GM21825 (cell line): ENCODE measurements around the gene TBC1D2B.
A peak's percentile ranks its signal among the peaks of the same experiment; 100 is the strongest.

Source experiments
- ATAC-seq: cut with Tn5 transposase; IDR thresholded peaks from one replicate; pipeline ENCODE4 v1.9.1; 2021; ENCODE audit warnings: mild to moderate bottlenecking, moderate library complexity; ENCODE audit not compliant: unreplicated experiment

Gene TBC1D2B

DNA sequence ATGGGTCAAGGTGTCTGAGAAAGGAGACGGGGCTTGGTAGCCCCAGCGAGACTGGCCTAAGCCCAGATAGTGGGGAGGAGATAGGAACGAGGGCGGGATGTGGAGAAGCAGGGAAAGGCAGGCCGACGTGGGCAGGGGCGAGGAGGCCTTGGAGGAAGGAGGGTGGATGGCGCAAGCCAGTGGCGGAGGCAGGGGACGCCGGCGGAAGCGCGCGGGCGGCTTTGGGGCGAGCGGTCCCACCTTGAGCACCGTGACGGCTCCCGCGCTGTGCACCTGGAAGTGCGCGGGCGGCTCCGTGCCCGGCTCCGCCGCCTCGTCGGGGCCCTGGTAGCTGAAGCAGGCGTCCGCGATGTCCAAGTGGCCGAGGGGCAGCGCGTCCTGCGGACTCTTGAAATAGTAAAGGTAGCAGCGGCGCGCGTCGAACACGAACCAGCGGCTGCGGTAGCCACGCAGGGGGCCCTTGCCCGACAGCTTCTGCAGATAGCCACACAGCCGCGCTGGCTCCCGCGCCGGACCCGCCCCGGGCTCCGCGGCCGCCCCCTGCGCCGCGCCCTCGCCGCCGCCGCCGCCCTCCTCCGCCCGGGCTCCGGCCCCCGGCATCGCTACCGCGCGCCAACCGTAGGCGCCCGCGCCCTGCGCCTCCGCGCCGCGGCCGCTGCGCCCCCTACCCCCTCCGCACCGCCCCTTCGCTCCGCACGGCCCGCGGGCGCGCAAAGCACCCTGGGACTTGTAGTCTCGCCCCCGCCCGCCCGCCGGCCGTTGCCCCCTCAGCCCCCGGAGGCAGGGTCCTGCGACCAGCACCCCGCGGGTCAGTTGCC, at the start of gene TBC1D2B:
Gene TBC1D2B (minus strand): TSS at position 659 of the 818 bp plus-strand sequence. CDS start 59 bp downstream, at position 600.
- peak; percentile 55 for ATAC-seq

DNA sequence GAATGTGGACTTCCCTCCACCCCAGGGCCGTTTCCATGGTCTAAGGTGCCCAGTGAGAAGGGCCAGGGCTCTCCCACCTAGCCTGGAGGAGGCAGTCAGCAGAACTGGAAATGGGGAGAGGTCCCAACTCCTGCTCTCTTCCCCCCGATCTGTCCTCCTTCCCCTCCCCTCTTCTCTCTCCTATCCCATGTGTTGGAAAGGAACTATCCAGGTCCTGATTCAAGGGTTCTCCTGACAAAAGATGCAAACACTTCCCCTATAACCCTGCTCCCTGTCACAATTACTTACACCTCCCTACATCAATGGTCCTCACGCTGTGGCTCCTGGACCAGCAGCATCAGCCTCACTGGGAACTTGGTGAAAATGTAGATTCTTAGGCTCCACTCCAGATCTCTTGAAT, 47.8 kb upstream of the TBC1D2B start:
- no peak for ATAC-seq

DNA sequence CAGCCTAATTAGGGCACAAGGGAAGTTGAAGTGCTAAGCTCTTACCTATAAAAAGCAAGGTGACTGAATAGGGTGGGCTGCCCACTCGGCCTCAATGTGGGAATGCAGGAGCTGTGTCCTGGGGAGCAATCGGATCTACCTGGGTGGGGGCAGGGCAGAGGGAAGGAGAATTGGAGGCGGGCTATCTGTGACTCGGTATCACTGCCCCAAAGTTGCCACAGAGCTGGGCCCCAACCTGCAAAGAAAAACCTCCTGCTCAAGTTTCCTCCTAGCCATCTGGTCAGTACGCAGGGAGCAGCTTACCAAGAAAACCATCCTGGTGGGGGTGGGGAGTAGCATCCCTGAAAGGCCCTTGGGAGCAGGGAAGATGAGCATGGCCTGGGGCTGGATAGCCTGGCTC, 43.0 kb upstream of the TBC1D2B start:
- ATAC-seq = no peak

DNA sequence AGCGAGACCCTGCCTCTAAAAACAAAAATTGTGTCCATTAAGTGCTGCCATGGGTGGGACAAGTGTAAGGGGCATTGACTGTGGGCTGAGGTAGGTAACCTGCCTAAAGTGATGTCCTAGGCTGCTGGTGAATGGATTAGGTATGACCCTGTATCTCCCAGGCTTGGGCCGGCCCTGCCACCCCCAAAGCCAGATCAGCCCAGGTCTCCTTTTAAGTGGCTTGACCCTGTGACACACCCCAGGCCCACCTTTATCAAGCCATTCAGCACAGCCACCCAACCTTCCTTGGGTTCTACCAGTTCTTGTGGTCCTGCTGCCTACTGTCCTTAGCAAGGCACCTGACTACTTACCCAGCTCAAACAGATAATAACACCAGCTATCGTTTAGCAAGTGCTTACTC, 35.0 kb upstream of the TBC1D2B start:
- ATAC-seq = no peak

DNA sequence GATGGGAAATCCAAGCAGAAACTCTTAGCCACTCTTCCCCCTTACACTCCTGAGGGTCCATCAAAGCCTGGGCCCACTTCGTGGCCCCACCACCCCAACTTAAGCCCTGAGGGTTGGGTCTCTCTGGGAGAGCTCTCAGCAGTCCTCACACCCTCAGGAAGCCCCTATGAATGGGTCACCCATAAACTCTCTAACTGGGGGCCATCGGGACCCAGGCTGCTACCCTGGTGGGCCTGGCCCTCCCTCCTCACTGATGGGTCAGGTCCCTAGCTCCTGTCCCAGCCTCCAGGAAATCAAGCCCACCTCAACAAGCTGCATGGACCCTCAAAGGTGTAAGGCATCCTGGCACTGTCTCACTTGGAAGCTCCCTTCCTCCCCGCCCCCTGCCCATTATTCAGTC, 34.3 kb upstream of the TBC1D2B start:
- no peak for ATAC-seq

DNA sequence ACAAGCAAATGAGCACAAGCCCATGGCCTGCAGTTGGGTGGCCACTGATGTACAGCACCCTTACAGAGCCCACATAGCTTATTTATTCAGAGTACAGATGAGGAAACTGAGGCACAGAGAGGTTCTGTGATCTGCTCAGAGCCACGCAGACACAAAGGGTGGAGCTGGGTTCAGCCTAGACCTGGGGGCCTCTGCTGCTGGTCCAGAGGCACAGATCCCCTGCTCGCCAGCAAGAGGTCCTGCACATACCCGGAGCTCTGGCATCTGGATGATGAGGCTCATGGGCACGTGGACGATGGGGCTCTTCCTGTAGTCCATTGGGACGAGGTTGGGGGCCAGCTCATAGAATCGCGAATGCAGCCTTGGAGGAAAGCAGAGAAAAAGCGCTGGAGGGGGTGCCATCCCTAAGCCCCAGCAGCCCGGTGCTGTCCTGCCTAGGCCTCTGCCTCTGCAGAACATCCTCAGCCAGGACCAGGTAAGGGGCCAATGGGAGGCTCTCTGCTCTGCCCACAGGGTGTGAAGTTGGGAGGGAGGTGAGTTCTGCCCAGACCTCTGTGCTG, 33.5 kb upstream of the TBC1D2B start:
- ATAC-seq = no peak

DNA sequence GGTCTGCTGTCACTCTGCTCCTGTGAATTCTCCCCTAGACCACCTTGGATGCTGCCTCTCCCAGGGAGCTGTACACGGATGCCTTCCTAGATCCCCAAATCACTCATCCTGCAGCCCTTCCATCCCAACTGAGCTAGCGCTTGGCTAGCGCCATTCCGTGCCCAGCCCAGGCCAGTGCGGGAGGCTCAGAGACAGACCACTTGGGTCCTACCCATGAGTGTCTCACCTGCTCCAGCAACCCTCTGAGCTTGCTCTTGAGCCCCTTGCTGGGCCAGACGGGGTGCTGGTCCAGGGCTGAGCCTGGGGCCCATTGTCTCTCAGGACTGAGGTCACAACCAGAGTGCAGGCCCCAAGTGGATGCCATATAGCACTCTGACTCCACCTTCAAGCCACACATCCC, 32.6 kb upstream of the TBC1D2B start:
- ATAC-seq = no peak

DNA sequence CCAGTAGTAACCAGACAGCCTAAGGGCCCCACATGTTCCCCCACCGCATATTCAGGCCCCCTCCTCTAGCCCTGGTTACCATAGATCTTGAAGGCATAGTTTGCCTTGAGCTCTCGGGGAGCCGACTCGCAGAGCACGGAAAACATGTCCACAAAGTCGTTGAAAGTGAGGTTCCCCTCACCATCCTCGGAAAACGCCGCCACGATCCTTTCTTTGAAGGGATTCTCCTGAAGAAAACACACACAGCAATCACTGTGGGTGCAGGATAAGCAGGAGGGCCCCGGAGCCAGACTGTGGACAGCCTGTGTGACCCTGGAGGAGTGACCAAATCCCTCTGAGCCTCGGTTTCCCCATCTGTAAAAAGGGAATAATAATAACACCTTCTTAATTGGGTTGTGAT, 31.6 kb upstream of the TBC1D2B start:
- ATAC-seq = no peak

DNA sequence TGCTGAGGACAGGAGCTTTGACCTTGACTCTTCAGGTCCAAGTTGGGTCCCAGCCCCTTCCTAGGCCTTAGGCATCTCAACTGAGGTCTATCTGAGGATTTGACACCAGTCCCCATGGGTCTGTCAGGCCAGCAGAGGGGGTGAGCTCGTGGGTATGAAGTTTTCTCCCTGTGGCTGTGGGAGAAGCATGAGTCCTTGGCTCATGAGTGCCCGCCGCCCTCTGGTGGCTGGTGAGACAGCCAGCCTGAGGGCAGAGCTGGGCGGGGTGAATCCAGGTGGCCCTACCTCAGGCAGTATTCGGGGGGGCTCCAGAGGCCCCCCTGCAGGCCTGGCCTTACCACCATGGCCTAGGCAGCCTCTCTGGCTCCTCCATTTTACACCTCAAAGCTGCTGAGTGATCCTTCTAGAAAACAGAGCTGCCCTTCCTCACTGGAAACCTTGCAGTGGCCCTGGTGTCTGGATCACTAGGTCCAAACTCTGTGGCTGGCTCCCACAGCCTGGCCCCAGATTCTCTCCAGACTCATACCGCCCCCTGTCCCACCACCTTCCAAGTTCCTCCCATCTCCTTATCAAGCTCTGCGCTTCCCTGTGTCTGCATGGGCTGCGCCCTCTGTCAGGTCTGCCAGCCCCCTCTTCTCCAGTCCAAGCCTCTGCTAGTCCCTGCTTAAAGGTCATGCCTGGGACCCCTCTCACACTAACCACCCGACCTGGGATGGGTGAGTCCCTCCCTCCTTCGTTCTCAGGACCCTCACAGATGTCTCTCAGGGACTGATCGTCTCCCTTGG, 31.0 kb upstream of the TBC1D2B start:
- ATAC-seq = peak; percentile 56

DNA sequence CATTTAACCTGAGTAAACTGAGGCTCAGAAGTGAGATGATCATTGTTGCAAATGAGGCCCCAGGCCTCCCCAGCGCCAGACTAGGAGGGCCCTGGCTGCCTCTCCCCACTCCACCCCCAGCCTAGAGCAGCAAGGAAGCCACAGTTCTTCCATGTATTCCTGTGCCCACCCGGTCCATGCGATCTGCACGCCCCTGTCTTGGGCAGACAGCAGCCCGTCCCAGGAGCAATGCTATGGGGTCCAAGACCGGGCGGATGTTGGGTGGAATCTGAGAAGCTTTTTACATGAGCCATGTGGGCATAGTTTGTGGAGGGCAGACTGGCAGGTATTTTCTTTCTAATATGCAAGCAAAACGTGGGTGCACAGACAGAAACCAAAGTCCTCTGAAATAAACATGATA, 30.0 kb upstream of the TBC1D2B start:
- ATAC-seq = no peak

DNA sequence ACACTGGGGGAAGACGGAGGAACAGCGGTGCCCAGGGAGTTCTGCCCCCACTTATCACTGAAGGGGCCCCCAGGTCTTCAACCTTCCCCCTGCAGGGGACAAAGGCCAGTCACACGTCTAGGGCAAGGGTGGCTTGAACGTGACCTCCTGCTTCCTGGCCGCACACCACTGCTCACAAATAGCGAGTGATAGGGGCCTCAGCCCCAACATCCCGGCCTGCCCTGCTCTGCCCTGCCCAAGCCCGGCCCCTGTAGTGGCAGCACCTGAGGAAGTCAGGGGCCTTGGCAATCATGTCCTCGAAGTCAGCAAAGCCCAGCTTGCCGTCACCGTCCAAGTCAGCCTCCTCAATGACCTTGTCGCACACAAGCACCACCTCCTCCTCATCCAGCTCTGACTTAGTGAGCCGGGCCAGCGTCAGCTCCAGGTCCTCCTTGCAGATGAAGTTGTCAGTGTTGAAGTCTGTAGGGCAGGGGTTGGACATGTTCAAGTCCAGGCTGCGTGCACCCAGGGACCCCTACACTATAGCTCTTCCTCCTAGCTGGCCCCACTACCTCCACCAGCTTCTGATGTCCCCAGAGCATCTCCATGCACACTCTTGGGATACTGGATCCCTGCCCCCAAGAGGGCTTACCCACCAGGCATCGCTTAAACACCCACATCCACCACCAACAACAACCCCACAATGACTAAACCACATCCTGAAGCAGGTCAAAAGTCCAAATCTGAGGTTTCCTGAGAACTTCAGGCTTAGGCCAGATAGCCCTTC, 28.1 kb upstream of the TBC1D2B start:
- no peak for ATAC-seq

DNA sequence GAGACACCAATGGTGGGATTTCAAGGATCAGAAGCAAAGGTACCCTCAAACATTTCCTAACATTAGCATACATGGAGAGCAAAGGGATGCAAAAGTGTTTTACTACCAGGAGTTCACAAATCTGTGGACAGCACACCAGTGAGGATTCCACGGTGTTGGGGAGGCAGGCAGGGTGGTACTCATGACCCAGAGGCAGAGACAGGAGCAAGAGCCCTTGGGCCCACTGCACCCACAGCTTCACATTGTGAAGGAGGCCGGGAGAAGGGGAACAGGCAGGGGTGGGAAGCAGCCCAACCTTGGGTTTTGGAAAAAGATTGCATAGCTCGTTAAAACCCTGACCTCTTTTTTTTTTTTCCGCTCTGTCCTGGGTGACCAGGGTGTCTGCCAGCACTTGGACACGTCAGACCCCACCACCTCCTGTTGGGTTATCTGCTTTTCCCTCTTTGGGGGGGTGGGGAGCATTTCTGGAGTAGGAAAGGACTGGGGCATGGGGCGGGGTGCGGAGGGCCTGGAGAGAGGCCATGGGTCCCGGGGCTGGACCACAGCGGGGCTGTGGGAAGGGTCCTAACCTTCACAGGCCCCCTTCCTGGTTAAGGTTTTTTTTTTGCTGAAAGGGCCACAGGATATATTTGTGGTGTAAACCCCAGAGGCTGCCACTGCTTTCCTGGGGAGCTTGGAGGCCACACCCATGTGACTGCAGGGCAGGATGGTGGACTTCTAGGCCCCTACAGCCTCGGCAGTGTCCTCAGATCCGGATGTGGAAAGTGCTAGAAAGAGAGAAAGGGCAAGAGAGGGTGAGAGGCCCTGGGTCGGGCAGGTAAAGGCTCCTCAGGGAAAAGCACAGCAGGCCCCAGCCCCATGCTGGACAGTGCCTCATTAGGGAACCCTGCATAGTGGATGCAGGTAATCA, 27.3 kb upstream of the TBC1D2B start:
- no peak for ATAC-seq

DNA sequence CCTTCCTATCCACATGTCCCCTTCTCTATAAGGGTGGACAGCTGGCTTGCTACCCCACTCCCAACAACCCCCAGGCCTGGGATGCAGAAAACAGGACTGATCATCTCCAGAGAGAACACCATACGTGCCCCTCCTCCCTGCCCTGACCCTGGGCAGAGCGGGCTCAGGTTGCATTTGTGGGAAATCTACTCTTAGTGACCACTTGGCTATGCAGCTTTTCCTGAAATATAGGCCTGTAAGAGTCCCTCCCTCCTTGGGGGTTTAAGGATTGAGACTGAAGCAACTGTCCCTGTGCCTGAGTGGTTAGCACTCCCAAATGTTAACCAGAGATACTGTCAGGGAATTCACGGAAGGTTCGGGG, 26.6 kb upstream of the TBC1D2B start:
- no peak for ATAC-seq

DNA sequence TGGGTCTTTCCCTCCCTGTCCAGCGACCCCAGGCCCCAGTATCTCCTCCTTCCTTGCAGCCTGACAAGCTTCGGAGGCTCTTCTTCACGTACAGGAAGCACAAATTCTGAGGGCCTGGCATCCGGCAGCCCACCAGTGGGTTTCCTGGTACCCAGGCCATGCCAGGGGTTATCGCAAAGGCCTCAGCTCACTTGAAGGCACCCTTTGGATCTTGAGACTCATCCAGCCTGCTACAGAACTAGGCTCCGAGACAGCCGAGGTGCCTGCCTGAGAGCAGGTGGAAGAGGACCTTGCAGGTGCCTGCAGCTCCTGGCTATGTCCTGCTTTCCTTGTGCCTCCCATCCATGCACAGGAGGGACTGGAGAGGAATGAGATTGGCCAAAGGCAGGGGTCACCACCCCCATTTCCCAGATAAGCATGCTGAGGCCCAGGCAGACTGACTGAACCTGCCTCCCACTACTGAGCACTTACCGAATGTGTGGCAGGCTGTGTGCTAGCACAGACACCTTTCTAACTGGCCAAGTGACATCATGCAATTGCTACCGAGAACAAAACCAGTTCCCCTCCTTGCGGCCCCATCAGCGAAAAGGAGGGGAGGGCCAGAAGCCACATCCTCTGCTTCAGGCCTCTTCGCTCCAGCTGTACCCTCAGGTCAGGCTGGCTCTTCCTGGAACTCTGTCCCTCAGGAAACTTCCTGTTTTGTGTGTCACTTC, 26.1 kb upstream of the TBC1D2B start:
- peak; percentile 79 for ATAC-seq

DNA sequence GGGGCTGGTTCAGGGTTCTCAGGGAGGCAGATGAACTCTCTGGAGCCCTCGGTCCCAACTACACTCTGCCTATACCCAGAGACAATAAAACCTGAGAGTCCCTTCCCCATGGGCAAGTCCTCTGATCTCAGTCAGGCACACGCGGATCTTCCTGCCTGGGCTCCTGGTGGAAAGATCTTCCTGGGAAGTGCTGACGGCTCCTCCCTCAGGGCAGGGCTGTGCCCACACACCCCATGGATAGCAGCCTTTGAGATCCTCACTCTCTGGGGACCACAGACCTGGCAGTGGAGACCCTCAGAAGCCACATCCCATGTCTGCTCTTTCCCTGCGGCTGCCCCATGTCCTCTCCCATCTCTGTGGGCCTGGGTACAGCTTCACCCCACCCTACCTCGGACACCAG, 25.2 kb upstream of the TBC1D2B start:
- ATAC-seq = no peak

DNA sequence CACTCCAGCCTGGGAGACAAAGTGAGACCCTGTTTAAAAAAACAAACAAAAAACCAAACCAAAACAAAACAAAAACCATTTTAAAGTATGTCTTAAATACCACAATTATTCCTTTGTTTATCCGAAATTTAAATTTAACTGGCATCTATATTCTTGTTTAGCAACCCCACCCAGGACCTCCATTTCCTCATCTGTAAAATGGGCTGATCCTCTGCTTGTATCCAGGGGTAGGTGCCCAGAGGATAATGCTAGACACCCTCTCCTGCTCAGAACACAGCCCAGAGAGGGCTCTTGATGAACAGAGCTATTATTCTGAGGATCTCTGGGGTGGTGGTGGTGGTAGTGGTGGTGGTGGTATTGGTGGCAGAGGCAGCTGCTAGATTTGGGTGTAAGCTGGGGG, 24.7 kb upstream of the TBC1D2B start:
- no peak for ATAC-seq

DNA sequence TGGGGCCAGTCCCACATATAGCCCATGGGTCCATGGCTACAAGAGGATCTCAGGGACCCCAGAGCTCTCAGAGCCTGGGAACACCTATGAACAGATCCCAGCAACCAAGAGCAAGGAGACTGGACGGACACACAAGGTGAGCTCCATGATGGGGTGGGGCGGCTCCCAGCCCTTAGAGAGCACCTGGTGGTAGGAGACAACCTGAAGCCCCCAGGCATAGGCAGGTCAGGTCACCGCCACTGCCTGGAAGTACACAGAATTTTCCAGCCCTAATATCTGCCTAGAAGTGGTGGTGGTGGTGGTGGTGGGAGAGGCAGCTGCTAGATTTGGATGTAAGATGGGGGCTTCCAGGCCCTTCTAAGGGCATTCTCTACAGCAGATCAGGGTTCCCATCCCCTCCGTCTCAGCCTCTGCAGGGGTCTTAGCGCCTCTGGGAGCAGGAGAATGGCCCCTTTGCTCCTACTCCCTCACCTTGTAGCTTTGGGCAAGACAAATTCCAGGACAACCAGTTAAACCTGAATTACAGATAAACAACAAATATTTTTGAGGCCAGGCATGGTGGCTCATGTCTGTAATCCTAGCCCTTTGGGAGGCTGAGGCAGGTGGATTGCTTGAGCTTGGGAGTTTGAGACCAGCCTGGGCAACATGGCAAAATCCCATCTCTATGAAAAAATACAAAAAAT, 24.1 kb upstream of the TBC1D2B start:
- no peak for ATAC-seq

DNA sequence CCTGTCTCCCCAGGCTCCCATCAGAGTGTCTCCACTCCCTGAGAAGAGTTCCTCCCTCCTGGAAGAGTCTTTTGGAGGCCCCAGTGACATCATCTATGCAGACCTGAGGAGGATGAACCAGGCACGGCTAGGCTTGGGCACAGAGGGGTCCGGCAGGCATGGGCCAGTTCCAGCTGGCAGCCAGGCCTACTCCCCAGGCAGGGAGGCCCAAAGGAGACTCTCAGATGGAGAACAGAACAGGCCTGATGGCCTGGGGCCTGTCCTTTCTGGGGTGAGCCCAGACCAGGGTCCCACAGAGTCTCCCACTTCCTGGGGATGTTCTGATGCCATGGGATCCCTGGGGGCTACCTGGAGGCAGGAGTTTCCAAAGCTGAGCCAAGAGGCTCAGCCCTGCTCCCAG, 23.4 kb upstream of the TBC1D2B start:
- ATAC-seq = no peak

DNA sequence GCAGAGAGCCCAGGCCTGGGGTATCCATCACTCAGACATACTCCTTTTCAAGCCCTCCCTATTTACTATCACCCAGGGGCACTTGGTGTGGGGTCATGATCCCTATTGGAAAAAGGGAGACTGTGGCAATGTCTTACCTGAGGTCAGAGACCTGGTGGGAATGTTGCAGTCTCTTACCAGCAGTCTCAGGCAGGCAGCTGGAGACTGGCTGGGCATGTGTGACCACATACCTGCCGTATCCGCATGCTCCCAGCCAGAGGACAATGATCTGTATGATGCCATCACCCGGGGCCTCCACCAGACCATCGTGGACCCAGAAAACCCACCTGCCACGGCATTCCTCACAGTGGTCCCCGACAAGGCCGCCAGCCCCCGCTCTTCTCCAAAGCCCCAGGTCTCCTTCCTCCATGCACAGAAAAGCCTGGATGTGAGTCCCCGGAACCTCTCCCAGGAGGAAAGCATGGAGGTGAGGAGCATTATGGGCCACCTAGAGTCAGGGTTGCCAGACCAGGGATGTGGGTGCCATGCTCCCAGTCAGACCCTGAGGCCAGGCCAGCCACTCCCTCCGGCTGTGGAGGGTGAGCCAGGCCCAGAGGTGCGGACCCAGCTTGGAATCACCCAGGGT, 20.7 kb upstream of the TBC1D2B start:
- ATAC-seq = no peak
